ENCODE results near the gene USP9Y.
"Not testable (repeated sequence)": the region's sequence is repeated elsewhere in the genome, so short reads cannot be mapped to it uniquely, and the experiment has no call there.

USP9Y gene, protein sequence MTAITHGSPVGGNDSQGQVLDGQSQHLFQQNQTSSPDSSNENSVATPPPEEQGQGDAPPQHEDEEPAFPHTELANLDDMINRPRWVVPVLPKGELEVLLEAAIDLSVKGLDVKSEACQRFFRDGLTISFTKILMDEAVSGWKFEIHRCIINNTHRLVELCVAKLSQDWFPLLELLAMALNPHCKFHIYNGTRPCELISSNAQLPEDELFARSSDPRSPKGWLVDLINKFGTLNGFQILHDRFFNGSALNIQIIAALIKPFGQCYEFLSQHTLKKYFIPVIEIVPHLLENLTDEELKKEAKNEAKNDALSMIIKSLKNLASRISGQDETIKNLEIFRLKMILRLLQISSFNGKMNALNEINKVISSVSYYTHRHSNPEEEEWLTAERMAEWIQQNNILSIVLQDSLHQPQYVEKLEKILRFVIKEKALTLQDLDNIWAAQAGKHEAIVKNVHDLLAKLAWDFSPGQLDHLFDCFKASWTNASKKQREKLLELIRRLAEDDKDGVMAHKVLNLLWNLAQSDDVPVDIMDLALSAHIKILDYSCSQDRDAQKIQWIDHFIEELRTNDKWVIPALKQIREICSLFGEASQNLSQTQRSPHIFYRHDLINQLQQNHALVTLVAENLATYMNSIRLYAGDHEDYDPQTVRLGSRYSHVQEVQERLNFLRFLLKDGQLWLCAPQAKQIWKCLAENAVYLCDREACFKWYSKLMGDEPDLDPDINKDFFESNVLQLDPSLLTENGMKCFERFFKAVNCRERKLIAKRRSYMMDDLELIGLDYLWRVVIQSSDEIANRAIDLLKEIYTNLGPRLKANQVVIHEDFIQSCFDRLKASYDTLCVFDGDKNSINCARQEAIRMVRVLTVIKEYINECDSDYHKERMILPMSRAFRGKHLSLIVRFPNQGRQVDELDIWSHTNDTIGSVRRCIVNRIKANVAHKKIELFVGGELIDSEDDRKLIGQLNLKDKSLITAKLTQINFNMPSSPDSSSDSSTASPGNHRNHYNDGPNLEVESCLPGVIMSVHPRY (N-terminal part only)

DNA sequence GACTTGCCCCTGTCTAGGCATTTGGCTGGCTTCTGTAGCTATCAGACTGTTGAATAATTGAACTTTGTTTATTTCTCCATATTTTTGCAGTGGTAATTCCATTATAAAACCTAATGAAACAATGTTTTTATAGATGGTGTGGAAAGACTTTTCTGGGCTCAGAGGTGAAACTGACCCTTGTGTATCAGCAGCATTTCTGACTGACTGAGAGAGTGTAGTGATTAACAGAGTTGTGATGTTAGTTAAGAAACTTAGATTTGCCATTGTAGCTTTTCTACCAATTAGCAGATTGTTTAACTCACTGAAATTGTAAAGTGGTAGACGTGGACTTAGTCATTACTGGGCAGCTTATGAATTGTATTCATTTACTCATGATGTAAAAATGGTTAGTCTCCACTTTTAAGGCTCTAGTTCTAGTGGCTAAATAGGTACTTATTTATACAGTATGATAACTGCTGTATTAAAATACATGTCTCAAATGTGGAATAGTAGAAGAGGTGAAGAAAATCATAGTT is at the start of gene USP9Y:
Gene USP9Y, plus strand, starts transcription at position 51 of the 515 bp plus-strand sequence. CDS start 8,217 bp downstream, outside the sequence.
- Mint-ChIP-seq H3K4me1 (ENCODE audit: low read depth) (peaks cover 2% of the 10 kb centered on the region), H3K27ac (no peak within 1 kb of the TSS), H3K4me3 (no peak within 1 kb of the TSS), H3K27me3 (ENCODE audit: low read depth) (no peaks in the 10 kb centered on the region), H3K9me3 (peaks cover 8% of the 10 kb centered on the region), H3K36me3 (ENCODE audit: low read depth) (peaks cover 41% of the 10 kb centered on the region)

DNA sequence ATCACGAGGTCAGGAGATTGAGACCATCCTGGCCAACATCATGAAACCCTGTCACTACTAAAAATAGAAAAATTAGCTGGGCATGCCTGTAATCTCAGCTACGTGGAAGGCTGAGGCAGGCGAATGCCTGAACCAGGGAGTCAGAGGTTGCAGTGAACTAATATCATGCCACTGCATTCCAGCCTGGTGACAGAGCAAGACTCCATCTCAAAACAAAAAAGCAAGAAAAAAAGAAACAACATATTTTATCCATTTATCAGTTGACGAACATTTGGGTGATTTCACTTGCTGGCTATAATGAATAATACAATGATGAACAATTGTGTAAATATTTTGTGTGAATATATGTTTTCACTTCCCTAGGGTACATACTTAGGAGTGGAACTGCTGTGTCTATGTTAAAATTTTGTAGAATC is 49.4 kb upstream of the USP9Y start:
- no peaks in the 10 kb centered on the region for H3K9me3 Mint-ChIP-seq
- no peaks in the 10 kb centered on the region for H3K4me1 Mint-ChIP-seq (ENCODE audit: low read depth)
- no peaks in the 10 kb centered on the region for H3K36me3 Mint-ChIP-seq (ENCODE audit: low read depth)
- no peaks in the 10 kb centered on the region for H3K27me3 Mint-ChIP-seq (ENCODE audit: low read depth)
- no peak overlapping the region for H3K27ac Mint-ChIP-seq
- H3K4me3 Mint-ChIP-seq: no peak overlapping the region

DNA sequence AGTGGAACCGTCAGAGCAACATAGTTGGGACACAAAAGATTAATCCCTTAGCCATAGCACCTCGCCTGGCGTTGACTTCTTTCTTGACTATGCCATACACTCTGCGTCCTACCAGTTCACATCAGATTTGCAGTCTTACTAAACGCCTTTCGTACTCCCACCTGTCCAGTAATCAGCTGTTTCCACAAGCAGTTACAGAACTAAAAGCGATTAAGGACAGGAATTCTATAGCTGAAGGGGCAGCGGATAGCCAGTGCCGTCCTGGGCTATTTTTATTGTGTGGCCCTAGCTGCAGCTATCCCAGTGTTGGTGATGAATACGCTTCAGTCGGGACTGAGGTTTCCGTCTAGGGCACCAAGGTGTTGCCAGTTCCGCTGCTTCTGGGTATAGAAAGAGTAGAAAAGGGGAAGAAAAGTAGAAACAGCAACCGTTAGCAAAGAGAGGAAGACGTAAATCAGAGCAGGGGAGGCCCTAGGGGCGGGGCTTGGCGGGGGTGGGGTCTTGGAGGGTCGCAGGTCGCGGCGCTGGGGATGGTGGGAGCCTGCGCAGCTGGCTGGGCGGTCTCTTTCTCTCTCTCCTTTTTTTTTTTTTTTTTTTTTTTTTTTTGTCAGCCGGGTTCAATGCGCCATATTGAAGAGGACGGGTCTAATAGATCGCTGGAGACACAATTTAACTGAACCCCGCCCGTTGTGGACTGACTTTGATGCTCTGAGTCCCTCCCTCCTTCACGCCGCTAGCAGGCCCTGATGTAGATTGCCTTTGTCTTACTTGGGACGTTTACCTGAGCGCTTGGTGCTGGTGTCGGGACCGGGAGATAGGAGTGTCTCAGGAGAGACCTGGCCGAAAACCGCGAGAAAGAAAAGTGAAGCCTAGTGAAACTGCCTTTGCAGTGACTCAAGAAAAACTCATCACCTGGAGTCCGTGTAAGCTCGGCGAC is 39.0 kb upstream of the USP9Y start:
- Mint-ChIP-seq H3K27ac (peak overlapping the region; percentile 99), H3K27me3 (ENCODE audit: low read depth) (no peaks in the 10 kb centered on the region), H3K9me3 (no peaks in the 10 kb centered on the region), H3K4me3 (peak overlapping the region; percentile 99), H3K4me1 (ENCODE audit: low read depth) (peaks cover 21% of the 10 kb centered on the region), H3K36me3 (ENCODE audit: low read depth) (peaks cover 12% of the 10 kb centered on the region)

DNA sequence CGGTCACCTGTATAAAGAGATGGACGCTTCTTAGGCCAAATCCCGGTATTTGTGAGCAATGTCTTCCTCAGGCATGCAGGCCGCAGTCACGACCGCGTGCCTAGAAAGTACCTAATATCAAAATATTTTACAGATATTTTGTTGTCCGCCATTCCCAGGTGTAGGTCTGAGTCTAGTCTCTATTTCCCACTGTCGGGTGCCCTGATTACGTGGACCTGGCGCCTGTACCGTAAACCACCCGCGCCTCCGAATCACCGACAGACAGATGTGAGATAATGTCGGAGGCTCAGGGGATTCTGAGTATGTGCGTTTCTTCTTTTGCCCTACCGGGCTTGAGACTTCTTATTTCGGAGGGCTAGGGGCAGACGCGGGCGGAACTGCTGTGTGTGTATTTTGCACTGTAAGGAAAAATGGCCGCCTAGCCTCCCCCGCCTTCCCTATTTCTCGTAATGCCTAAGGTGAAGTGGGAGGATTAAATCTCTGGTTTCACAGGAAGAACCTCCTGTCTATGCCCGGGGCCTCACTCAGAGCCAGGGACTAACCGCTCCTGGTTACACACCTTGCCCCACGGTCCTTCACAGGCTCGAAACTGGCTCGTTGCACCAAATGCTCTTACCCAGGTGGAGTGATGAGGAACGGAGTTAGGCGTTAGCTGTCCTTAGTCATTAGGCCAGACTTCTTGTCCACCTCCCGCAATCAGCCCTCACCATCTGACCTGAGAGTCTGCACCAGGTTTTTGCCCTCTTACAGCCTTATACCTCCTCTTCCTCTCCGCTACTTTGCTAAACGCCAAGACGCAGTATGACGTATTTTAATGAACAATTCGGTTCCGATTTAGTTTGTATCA is 38.1 kb upstream of the USP9Y start:
- Mint-ChIP-seq H3K27ac (peak overlapping the region; percentile 99), H3K27me3 (ENCODE audit: low read depth) (no peaks in the 10 kb centered on the region), H3K9me3 (no peaks in the 10 kb centered on the region), H3K36me3 (ENCODE audit: low read depth) (peaks cover 14% of the 10 kb centered on the region), H3K4me1 (ENCODE audit: low read depth) (peaks cover 21% of the 10 kb centered on the region), H3K4me3 (peak overlapping the region; percentile 99)

DNA sequence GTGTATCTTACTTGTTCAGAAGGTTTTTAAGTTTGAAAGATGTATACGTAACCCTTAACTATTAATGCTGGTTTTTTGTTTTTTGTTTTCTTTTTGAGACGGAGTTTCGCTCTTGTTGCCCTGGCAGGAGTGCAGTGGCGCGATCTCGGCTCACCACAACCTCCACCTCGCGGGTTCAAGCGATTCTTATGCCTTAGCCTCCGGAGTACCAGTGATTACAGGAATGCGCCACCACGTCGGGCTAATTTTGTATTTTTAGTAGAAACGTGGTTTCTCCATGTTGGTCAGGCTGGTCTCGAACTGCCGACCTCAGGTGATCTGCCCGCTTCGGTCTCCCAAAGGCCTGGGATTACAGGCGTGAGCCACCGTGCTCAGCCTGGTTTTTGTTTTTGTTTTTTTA is 37.2 kb upstream of the USP9Y start:
- H3K36me3 Mint-ChIP-seq (ENCODE audit: low read depth): peaks cover 14% of the 10 kb centered on the region

DNA sequence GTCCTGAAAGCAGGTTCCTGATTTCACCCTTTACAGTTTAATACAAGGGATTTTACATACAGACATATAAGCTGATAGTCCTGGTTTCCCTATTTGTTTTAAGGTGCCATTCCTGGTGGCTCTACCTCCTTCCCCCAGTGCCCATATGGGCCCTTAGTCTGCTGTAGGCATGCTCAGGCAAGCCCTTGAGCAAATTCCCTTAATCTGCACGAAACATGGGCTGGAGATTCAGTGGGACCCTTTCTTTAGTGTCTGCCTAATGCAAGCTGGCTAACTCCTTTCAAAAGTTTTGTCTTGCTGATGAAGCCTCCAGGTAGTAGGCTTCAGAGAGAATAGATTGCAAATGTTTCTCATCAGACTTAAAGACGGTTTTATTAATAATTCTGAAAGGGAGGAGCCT is 22.9 kb upstream of the USP9Y start:
- H3K4me1 Mint-ChIP-seq (ENCODE audit: low read depth): peaks cover 5% of the 10 kb centered on the region
- no peak overlapping the region for H3K4me3 Mint-ChIP-seq
- peaks cover 3% of the 10 kb centered on the region for H3K9me3 Mint-ChIP-seq
- H3K27me3 Mint-ChIP-seq (ENCODE audit: low read depth): no peaks in the 10 kb centered on the region
- H3K36me3 Mint-ChIP-seq (ENCODE audit: low read depth): peaks cover 11% of the 10 kb centered on the region
- no peak overlapping the region for H3K27ac Mint-ChIP-seq

More for the DNA sequence above, 37.2 kb upstream of the USP9Y start:
- H3K9me3 Mint-ChIP-seq; H3K27me3 Mint-ChIP-seq (ENCODE audit: low read depth): not testable (repeated sequence)
- Mint-ChIP-seq H3K27ac (peak overlapping the region; percentile 99), H3K4me3 (peak overlapping the region; percentile 99), H3K4me1 (ENCODE audit: low read depth) (peaks cover 22% of the 10 kb centered on the region)

DNA sequence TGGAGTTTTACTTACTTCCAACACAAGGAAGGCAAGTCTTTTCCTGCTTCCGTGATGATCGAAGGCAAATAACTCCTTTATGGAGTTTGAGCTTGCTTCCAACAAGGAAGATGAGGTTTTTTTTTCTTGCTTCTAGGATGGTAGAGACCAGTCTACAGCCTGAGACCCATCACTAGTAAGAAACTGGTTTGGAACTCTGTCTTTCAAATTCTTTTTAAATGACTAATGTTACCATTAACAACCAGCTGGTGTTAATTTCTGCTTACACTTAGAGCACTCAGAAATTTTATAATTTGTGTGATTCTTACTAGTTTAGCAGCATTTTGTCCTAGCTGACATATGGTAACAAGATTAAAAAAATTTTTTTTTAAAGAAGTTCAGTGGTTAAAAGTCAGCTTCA is 19.5 kb upstream of the USP9Y start:
- H3K27me3 Mint-ChIP-seq (ENCODE audit: low read depth): no peaks in the 10 kb centered on the region
- peaks cover 5% of the 10 kb centered on the region for H3K4me1 Mint-ChIP-seq (ENCODE audit: low read depth)
- peaks cover 12% of the 10 kb centered on the region for H3K36me3 Mint-ChIP-seq (ENCODE audit: low read depth)
- H3K27ac Mint-ChIP-seq: no peak overlapping the region
- peaks cover 2% of the 10 kb centered on the region for H3K9me3 Mint-ChIP-seq
- no peak overlapping the region for H3K4me3 Mint-ChIP-seq

DNA sequence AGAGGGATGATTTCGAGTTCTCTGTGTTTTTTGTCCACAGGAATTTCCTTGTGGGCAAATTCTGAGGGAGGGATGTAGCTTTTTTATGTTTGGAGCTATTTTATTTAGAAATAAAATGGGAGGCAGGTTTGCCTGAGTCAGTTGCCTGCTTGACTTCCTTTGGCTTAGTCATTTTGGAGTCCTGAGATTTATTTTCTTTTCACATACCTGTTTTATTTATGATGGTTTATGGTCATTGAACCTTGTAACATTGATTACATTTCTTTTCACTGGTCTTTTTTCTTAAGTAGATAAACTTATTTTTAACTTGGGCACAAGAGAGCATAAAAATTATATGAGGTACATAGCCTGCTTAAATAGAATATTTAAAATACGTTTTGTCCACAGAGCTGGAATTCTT is 12.7 kb upstream of the USP9Y start:
- peaks cover 8% of the 10 kb centered on the region for H3K9me3 Mint-ChIP-seq
- no peak overlapping the region for H3K4me3 Mint-ChIP-seq
- H3K36me3 Mint-ChIP-seq (ENCODE audit: low read depth): peaks cover 36% of the 10 kb centered on the region
- H3K27me3 Mint-ChIP-seq (ENCODE audit: low read depth): no peaks in the 10 kb centered on the region
- no peak overlapping the region for H3K27ac Mint-ChIP-seq
- H3K4me1 Mint-ChIP-seq (ENCODE audit: low read depth): no peaks in the 10 kb centered on the region

DNA sequence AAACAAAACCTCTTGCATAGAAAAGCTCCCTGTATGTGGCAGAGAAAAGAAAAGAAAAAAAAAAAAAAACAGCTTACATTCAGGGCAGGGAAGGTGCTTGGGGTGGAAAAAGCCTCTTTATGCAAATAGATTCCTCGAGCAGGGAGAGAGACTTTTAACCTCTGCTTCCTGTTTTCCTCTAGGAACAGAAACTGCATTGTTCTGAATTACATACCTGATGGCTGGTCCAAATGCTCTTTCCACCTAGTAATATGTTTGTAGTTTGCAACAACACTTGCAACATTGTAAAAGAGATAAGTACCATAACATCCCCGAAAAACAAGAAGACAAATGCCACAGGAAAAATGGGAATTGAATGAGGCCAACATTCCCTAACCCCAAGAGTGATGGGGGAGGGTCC is 944 bp upstream of the USP9Y start:
- H3K36me3 Mint-ChIP-seq (ENCODE audit: low read depth): peaks cover 43% of the 10 kb centered on the region
- H3K9me3 Mint-ChIP-seq: peaks cover 8% of the 10 kb centered on the region
- no peak overlapping the region for H3K4me3 Mint-ChIP-seq
- H3K4me1 Mint-ChIP-seq (ENCODE audit: low read depth): no peaks in the 10 kb centered on the region
- no peak overlapping the region for H3K27ac Mint-ChIP-seq
- H3K27me3 Mint-ChIP-seq (ENCODE audit: low read depth): no peaks in the 10 kb centered on the region

DNA sequence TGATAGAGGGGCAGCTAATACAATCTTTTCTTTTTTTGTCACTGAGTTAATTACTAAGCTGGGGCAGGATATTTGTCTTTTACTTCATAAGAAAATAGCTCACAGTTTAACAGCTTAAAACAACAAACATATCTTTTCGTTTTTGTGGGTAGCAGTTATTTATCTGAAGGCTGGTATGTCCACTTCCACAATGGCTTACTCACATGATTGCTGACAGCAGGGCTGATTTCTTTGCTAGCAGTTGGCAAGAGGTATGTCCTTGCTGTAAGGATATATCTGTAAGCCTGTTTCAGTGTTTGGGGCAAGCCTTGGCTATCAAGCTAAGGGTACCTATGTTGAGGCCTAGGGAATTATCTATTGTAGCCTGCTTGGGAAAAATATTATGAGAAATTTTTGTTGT is 1.1 kb downstream of the USP9Y start:
- H3K4me3 Mint-ChIP-seq: no peak overlapping the region
- H3K27me3 Mint-ChIP-seq (ENCODE audit: low read depth): no peaks in the 10 kb centered on the region
- no peak overlapping the region for H3K27ac Mint-ChIP-seq
- peaks cover 2% of the 10 kb centered on the region for H3K4me1 Mint-ChIP-seq (ENCODE audit: low read depth)
- peaks cover 40% of the 10 kb centered on the region for H3K36me3 Mint-ChIP-seq (ENCODE audit: low read depth)
- H3K9me3 Mint-ChIP-seq: peaks cover 8% of the 10 kb centered on the region

DNA sequence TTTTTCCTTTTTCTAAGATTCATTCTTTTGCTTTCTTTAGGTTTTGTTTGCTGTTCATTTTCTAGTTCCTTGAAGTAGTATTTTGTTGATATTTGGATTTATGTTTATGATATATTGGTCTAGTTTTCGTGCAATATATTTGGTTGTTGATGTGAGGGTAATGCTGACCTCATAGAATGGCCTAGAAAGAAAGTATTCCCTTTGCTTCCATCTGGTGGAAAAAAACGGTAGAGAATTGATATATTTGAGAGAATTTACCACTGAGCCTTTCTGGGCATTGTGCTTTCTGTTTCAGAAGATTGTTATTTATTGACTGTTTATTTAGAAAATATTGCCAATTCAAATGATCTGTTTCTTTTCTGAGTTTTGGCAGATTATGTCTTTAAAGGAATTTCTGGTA is 9.4 kb downstream of the USP9Y start:
- Mint-ChIP-seq H3K4me1 (ENCODE audit: low read depth) (peaks cover 4% of the 10 kb centered on the region), H3K27ac (no peak overlapping the region), H3K27me3 (ENCODE audit: low read depth) (no peaks in the 10 kb centered on the region), H3K9me3 (no peaks in the 10 kb centered on the region), H3K4me3 (no peak overlapping the region), H3K36me3 (ENCODE audit: low read depth) (peaks cover 7% of the 10 kb centered on the region)

DNA sequence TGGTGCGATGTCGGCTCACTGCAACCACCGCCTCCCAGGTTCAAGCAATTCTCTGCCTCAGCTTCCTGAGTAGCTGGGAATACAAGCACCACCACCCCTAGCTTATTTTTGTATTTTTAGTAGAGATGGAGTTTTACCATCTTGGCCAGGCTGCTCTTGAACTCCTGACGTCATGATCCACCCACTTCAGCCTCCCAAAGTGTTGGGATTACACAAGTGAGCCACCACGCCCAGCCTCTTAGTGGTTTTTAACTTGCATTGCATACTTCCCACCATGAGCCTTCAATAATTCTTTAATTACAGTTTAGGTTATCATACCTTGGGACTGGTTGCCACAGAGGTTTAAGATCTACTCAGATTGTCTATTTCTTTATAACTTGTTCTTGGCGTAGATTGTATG is 14.3 kb downstream of the USP9Y start:
- Mint-ChIP-seq H3K4me1 (ENCODE audit: low read depth) (peaks cover 7% of the 10 kb centered on the region), H3K27ac (no peak overlapping the region), H3K4me3 (no peak overlapping the region), H3K27me3 (ENCODE audit: low read depth) (no peaks in the 10 kb centered on the region), H3K36me3 (ENCODE audit: low read depth) (peaks cover 20% of the 10 kb centered on the region), H3K9me3 (no peaks in the 10 kb centered on the region)

DNA sequence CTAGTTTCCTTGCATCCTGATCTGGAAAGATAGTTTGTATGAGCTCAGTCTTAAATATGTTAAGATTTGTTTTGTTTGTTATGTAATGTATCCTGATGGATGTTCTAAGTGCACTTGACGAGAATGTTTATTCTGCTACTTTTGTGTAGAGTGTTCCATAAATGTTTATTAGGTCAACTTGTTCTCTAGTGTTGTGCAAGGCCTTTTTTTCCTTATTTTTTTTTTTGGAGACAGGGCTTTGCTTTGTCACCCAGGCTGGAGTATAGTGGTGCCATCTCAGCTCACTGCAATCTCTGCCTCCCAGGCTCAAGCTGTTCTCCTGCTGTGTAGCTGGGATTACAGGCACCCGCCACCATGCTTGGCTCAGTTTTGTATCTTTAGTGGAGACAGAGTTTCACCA is 28.7 kb downstream of the USP9Y start:
- Mint-ChIP-seq H3K9me3 (no peaks in the 10 kb centered on the region), H3K27me3 (ENCODE audit: low read depth) (no peaks in the 10 kb centered on the region), H3K36me3 (ENCODE audit: low read depth) (peaks cover 25% of the 10 kb centered on the region), H3K4me3 (no peak overlapping the region), H3K27ac (no peak overlapping the region), H3K4me1 (ENCODE audit: low read depth) (no peaks in the 10 kb centered on the region)
